HG03439 (cell line): ENCODE results near the gene TIMD4.
A peak's percentile ranks its signal among the peaks of the same experiment; 100 is the strongest.

Experiments
- ATAC-seq: cut with Tn5 transposase; IDR thresholded peaks from one replicate; pipeline ENCODE4 v1.9.1; 2021; ENCODE audit warnings: mild to moderate bottlenecking, moderate library complexity; ENCODE audit not compliant: unreplicated experiment

TIMD4 gene

GRCh38 chr5:156922207-156922792 is 40.7 kb downstream of the TIMD4 start:
- no peak for ATAC-seq

DNA sequence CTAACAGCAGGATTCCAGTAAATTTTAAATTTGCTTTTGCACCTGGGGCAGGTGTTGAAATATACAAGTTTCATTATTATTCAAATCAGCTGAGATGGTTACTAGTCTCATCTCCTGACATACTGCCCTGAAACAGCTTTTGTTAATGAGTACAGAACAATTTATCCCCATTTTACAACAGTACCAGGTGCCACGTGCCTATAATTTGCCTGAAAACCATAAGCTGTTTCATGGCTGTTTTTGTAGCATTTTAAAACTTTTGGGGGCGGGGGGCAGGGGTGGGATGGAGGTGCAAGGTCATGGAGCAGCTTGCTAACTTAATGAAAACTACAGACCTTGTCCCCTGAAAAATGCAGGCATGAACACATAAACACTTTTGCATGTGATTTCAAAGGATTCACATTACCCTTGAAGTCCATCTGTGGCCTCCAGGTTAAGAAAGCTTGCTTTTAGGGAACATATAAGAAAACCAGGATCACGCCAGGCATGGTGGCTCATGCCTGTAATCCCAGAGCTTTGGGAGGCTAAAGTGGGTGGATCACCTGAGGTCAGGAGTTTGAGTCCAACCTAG is 42.1 kb downstream of the TIMD4 start:
- peak; percentile 40 for ATAC-seq

DNA sequence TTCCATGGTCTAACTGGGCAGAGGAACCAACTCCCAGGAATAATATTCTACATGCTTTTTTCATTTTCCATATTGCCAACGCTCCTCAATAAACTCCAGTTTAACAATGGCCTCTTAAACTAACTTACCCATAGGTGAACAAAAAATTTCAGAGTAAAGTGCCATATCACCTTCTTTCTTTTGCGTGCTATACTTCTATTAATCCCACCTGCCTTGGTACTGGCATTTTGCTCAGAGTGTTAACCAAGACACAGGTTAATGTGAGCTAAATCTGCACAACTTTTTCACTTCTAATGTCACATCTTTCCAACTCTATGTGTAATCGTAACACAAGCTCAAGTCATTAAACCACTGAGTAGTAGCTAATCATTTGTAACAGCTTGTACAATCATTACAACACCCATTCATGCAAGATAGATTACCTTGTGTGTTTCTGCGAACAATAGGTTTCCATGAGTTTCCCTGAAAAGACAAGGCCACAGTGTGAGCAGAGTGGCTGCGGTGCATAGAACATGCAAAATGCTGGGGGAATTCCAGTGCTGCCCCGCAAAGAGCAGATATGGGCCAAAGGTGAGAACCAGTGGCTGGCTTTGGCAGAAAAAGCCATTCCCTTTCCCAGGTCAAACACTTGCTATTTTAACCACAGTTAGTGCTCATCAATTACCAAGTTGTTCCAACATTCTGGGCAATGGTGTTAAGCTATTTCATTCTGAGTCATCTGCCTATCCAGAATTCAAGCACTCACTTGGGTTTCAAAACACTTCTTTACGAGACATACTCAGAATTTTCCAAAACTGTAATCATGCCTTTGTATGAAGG is 42.8 kb downstream of the TIMD4 start:
- peak; percentile 41 for ATAC-seq

DNA sequence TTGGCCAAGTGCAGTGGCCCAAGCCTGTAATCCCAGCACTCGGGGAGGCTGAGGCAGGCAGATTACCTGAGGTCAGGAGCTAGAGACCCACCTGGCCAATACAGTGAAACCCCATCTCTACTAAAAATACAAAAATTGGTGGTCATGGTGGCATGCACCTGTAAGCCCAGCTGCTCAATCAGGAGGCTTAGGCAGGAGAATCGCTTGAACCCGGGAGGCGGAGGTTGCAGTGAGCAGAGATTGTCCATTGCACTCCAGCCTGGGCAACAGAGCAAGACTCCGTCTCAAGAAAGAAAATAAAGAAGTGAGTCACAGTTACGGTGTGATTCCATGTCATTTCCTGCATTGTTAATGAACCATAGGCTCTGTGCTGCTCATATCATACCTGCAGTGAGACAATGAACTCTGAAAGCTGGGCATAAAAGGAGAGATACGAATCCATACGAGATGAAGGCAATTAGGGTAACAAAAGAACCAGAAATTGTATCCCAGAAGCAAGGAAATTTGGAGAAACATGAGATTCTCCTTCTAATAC is 44.6 kb downstream of the TIMD4 start:
- ATAC-seq = no peak

GRCh38 chr5:156914371-156914737 is 48.7 kb downstream of the TIMD4 start:
- ATAC-seq = peak; percentile 6

- ATAC-seq = peak; percentile 82
These were observed 49.2 kb downstream of the TIMD4 start for GRCh38 chr5:156913719-156914370.

DNA sequence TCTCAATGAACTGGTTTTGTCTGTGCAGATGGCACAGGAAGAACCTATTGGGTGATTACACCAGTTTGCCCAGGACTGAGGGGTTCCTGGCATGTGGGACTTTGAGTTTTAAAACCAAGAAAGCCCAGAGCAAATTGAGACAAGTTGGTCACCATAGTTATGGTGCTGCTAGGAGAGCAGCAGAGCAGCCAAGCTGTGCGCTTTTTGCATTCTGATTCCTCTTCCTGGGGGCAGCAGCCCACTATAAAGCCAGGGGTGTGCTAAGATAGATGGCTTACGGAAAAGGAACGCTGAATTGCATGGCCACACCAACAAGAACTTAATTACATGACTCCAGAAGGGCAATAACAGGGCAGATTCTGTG is 49.7 kb downstream of the TIMD4 start:
- no peak for ATAC-seq

GRCh38 chr5:156912869-156913268 is 50.2 kb downstream of the TIMD4 start:
- no peak for ATAC-seq

GRCh38 chr5:156909180-156909579 is 53.8 kb downstream of the TIMD4 start:
- ATAC-seq = no peak

DNA sequence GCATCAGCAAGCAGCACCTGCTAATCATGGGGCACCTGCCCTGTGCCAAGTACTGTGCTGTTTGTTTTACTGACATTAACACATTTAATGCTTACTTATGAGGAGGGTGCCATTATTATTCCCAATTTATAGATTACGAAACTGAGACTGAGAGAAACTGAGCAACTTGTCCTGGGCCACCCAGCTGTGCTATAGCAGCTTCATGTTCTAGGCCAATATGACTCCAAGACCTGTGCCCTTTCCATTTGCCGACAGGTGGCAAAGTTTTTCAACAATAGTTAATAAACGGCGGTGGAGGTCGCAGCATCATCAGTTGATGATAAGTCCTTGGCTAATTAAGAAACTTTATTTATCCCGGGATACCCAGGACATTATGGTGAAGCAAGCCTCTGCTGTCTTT is 55.4 kb downstream of the TIMD4 start:
- no peak for ATAC-seq

GRCh38 chr5:156906807-156907206 is 56.2 kb downstream of the TIMD4 start:
- ATAC-seq = no peak

- no peak for ATAC-seq
These were observed 66.5 kb downstream of the TIMD4 start for GRCh38 chr5:156896546-156896945.

DNA sequence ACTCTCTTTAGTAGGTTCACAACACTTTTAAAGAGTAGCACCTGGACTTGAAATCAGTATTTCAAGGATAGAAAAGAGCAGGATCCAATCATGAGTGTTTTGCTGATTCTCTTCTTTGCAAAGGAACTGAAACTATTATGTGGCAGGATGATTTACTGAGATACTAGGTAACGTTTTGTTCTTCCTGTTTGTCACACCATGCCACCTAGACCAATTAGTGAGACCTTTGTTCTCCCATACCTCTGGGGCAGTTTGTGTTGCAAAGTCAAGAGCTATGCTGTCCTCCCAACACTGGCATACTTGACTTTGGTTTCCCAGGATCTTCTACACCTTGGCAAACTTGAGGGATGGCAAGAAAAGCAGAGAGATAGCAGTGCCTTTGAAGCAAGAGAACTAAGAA is 69.5 kb downstream of the TIMD4 start:
- no peak for ATAC-seq

DNA sequence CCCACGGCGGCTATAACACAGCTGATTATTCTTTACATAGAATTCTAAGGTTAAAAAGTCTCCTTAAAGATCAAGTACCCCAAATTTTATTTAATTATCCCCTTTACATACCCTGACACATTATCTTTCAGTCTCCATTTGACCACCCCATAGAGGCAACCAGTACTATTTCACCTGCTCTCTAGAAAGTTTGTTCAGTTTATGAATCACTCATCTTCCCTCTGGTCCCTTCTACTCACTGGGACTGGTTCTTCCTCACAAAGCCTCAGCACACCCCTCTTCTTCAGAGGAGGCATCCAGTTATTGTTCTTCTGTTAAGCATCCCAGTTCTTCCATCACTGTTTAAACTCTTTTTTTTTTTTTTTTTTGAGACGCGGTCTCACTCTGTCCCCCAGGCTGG is 70.2 kb downstream of the TIMD4 start:
- no peak for ATAC-seq

DNA sequence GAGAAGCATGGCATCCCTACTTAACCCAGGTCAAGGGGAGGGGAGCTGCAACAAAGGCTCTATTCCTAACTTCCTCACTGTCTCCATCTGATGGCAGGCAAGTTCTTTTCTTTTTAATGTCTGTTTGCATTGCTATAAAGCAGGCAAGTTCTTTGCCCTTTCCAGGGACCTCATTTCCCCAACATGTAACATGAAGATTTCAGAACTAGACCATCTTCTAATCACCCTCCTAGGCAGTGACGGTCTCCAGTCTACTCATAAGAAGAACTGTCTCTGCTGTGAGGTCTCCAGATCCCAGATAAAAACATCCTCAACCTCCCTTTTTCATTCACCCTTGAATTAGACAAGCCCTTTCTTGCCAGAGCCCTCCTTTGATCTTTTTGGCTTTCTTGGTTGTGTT is 70.8 kb downstream of the TIMD4 start:
- no peak for ATAC-seq

- no peak for ATAC-seq
These were observed 74.5 kb downstream of the TIMD4 start for GRCh38 chr5:156888520-156888919.

GRCh38 chr5:156883316-156883875 is 79.6 kb downstream of the TIMD4 start:
- ATAC-seq = no peak

- ATAC-seq = peak; percentile 86
These were observed 83.3 kb downstream of the TIMD4 start for GRCh38 chr5:156879665-156880285.

DNA sequence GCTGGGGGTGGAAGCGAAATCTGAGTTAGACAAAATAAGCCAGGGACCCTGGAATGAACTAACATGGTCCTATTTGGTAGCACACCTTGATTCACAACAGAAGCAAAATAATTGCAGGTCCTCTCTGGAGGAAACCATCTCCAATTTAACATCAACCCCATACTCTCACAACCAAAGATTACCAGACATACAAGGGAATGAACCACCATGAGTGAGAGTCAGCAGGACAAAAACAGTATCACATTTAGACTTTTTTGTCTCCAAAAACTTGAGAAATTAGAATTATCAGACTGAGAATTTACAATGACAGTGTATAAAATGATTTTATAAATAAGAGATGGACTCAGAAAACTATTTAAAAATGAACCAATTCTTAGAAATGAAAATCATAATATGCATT is 91.8 kb downstream of the TIMD4 start:
- ATAC-seq = no peak

- ATAC-seq = no peak
These were observed 92.6 kb downstream of the TIMD4 start for GRCh38 chr5:156870498-156870839.
